Mammary epithelial cell (primary cell): ENCODE data around the gene FANCC.

Source experiments
- EZH2 ChIP-seq: IDR thresholded peaks from 2 replicates; pipeline ENCODE4 v1.6.1; 2012; ENCODE audit warnings: low read length, inconsistent platforms, borderline replicate concordance
- TF ChIP-seq, protein P1 (sequence below), 2 donors: IDR thresholded peaks in 1 of 2; conservative IDR thresholded peaks in 1 of 2; 2 replicates each; pipeline ENCODE4 v1.5.1; 2011 to 2012; ENCODE audit warnings: inconsistent platforms in 2 of 2, low read length in 2 of 2, mild to moderate bottlenecking in 2 of 2, control low read depth in 1 of 2, low read depth in 1 of 2; ENCODE audit not compliant: insufficient read depth in 1 of 2; ENCODE audit errors: extremely low read depth in 1 of 2

DNA sequence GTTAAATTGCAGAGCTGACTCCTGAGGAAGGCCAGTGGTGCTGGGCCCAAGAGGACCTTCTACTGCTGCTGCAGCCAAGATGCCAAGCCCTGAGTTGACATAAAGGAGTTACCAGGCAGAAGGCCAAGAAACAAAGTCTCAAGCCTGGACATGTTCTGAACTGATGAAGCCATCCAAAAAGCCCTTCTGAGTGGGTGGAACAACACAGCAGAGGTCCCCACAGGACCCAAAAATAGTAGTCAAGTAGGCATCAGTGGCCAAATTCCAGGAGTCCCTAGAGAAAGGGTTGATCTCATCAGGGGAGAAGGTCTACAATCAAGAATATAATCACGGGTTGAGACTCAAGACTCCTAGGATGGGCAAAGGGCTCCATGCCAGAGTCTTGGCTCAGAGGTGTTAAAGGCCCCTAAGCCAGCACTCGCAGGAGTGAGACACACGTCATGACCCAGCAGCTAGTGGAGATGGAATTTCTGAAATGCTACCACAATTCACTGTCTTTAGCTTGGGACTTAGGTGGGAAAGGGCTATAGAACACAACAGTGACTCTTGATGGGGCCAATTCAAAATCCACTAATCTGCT is 119.7 kb downstream of the FANCC start:
- TF ChIP-seq, protein P1, sequence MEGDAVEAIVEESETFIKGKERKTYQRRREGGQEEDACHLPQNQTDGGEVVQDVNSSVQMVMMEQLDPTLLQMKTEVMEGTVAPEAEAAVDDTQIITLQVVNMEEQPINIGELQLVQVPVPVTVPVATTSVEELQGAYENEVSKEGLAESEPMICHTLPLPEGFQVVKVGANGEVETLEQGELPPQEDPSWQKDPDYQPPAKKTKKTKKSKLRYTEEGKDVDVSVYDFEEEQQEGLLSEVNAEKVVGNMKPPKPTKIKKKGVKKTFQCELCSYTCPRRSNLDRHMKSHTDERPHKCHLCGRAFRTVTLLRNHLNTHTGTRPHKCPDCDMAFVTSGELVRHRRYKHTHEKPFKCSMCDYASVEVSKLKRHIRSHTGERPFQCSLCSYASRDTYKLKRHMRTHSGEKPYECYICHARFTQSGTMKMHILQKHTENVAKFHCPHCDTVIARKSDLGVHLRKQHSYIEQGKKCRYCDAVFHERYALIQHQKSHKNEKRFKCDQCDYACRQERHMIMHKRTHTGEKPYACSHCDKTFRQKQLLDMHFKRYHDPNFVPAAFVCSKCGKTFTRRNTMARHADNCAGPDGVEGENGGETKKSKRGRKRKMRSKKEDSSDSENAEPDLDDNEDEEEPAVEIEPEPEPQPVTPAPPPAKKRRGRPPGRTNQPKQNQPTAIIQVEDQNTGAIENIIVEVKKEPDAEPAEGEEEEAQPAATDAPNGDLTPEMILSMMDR (conservative IDR thresholded peaks at IDR 0.05 in 1 of 2, IDR thresholded peaks at IDR 0.05 in 1 of 2; ENCODE audit: extremely low read depth in 1 of 2, insufficient read depth in 1 of 2, low read depth in 1 of 2, low read length in 2 of 2): no peak
- TF ChIP-seq EZH2: no peak
